HUDEP-2 (cell line): ENCODE results near the gene ANTXR2.
"Not testable (repeated sequence)": the region's sequence is repeated elsewhere in the genome, so short reads cannot be mapped to it uniquely, and the experiment has no call there.

Source experiments
- DNase-seq, 76 experiments: peaks; one replicate each; lab custom pipeline; 2025; ENCODE audit not compliant: unreplicated experiment in 76 of 76; lab: John Stamatoyannopoulos, UW

ANTXR2 gene

GRCh38 chr4:79998201-79998600 lies 74.8 kb downstream of the ANTXR2 start:
- DNase-seq = no peak

- DNase-seq = no peak
These were observed 76.2 kb downstream of the ANTXR2 start for GRCh38 chr4:79996851-79997250.

GRCh38 chr4:79993476-79993875 lies 79.6 kb downstream of the ANTXR2 start:
- DNase-seq = no peak

GRCh38 chr4:79991601-79992000 lies 81.4 kb downstream of the ANTXR2 start:
- DNase-seq = no peak

- DNase-seq = not testable (repeated sequence)
These were observed 81.9 kb downstream of the ANTXR2 start for GRCh38 chr4:79991100-79991499.

- no peak for DNase-seq
These were observed 85.6 kb downstream of the ANTXR2 start for GRCh38 chr4:79987401-79987800.

GRCh38 chr4:79983431-79983830 lies 89.6 kb downstream of the ANTXR2 start:
- no peak for DNase-seq

- DNase-seq = no peak
These were observed 90.3 kb downstream of the ANTXR2 start for GRCh38 chr4:79982601-79983322.

- DNase-seq = no peak
These were observed 92.6 kb downstream of the ANTXR2 start for GRCh38 chr4:79980448-79980847.

GRCh38 chr4:79979785-79980437 lies 93.1 kb downstream of the ANTXR2 start:
- DNase-seq = no peak

GRCh38 chr4:79977131-79977840 lies 95.7 kb downstream of the ANTXR2 start:
- no peak for DNase-seq

GRCh38 chr4:79964400-79965211 lies 108.4 kb downstream of the ANTXR2 start:
- DNase-seq = no peak

- DNase-seq = no peak
These were observed 109.0 kb downstream of the ANTXR2 start for GRCh38 chr4:79964020-79964399.

GRCh38 chr4:79959652-79960051 lies 113.4 kb downstream of the ANTXR2 start:
- no peak for DNase-seq

GRCh38 chr4:79958466-79959264 lies 114.4 kb downstream of the ANTXR2 start:
- no peak for DNase-seq

GRCh38 chr4:79949178-79949577 lies 123.9 kb downstream of the ANTXR2 start:
- DNase-seq = no peak

- no peak for DNase-seq
These were observed 124.3 kb downstream of the ANTXR2 start for GRCh38 chr4:79948739-79949138.

- no peak for DNase-seq
These were observed 124.8 kb downstream of the ANTXR2 start for GRCh38 chr4:79948261-79948660.

- no peak for DNase-seq
These were observed 125.6 kb downstream of the ANTXR2 start for GRCh38 chr4:79947386-79947785.

- DNase-seq = no peak
These were observed 137.8 kb downstream of the ANTXR2 start for GRCh38 chr4:79935274-79935673.
